Activated CD8-positive, alpha-beta T cell treated with anti-CD3 and anti-CD28 coated beads for 36 hours (primary cell): Measurements from ENCODE around the gene CREBRF. TPM values are rescaled to one million over a fixed set of nuclear protein-coding genes. Genes with fewer than 3 reads are reported as not detected.

ENCODE experiments used
- ATAC-seq: fragments of 200-7000 bp; cut with Tn5 transposase; one replicate; pipeline ENCODE4 v1.10.0; 2021; ENCODE audit warnings: mild to moderate bottlenecking, moderate library complexity
- CTCF ChIA-PET: fragments of 350-600 bp; sonication (Branson Sonifier 250); formaldehyde crosslinking; loops from one replicate; lab custom pipeline; 2021; ENCODE audit warnings: antibody characterized with exemption; lab: Charles Lee
- POLR2A ChIA-PET: fragments of 350-600 bp; sonication (Branson Sonifier 250); formaldehyde crosslinking; loops from one replicate; lab custom pipeline; 2021; ENCODE audit warnings: antibody characterized with exemption; lab: Charles Lee
- DNase-seq: peaks from one replicate; pipeline ENCODE4 v3.0.0-alpha.2; 2020
- H3K27ac Mint-ChIP-seq: one replicate; pipeline ENCODE4 v1.8.0; 2021; ENCODE audit warnings: mild to moderate bottlenecking, mixed read lengths
- H3K27me3 Mint-ChIP-seq: one replicate; pipeline ENCODE4 v1.8.0; 2021; ENCODE audit warnings: mixed read lengths
- H3K36me3 Mint-ChIP-seq: one replicate; pipeline ENCODE4 v1.8.0; 2021; ENCODE audit warnings: low read depth, mixed read lengths
- H3K4me1 Mint-ChIP-seq: one replicate; pipeline ENCODE4 v1.8.0; 2021; ENCODE audit warnings: low read depth, mixed read lengths
- H3K4me3 Mint-ChIP-seq: one replicate; pipeline ENCODE4 v1.8.0; 2021; ENCODE audit warnings: mild to moderate bottlenecking, moderate library complexity, mixed read lengths
- H3K9me3 Mint-ChIP-seq: one replicate; pipeline ENCODE4 v1.8.0; 2021; ENCODE audit warnings: mixed read lengths
- CTCF ChIP-seq: fragments of 200-600 bp; IDR thresholded peaks from one replicate; pipeline ENCODE4 v1.8.0; 2022; ENCODE audit warnings: antibody characterized with exemption, mild to moderate bottlenecking
- intact Hi-C: fragments of 100-400 bp; cut with micrococcal nuclease; formaldehyde crosslinking; loops from one replicate; pipeline ENCODE4 v1.10.0; 2022
- total RNA-seq, 2 experiments: library from RNA; stranded (reverse); gene quantifications; one replicate each; pipeline ENCODE4 v1.2.3, GENCODE V29; 2021

CREBRF gene
- 10 to 100 TPM in 1 of 2 experiments, 1 to 10 TPM in 1; 9.3 to 10.2 TPM for total RNA-seq

GRCh38 chr5:173055983-173056782 lies at the start of gene CREBRF:
TSS of gene CREBRF (plus strand) at chr5:173056352. CDS start at chr5:173080776, 24,424 bp downstream.
- no peak for TF ChIP-seq CTCF
- ATAC-seq: peak; percentile 69
- intact Hi-C loops: loop anchor here (5.0 kb wide), 1 partner anchor 86 kb away; the partner anchor contains the start of gene BNIP1

GRCh38 chr5:173010021-173010420 lies 46.1 kb upstream of the CREBRF start:
- POLR2A ChIA-PET: interaction anchor here (0.9 to 2.0 kb wide), 3 partner anchors 8 to 26 kb away, joined by 3 to 7 read pairs (median 4); partner anchors contain the start of gene ATP6V0E1
- DNase-seq: peak; percentile 43
- Mint-ChIP-seq H3K9me3 (no peaks in the 10 kb centered on the region), H3K27me3 (no peaks in the 10 kb centered on the region), H3K36me3 (peaks cover 10% of the 10 kb centered on the region), H3K4me1 (peaks cover 47% of the 10 kb centered on the region), H3K27ac (peak overlapping the region; percentile 30), H3K4me3 (no peak overlapping the region)
- intact Hi-C loops: no loop called here
- peak; percentile 70 for ATAC-seq
- CTCF ChIA-PET: interaction anchor here (0.9 to 2.0 kb wide), 5 partner anchors 8 to 26 kb away, joined by 3 to 7 read pairs (median 4); partner anchors contain the start of gene ATP6V0E1
- TF ChIP-seq CTCF: no peak

More at GRCh38 chr5:173055983-173056782, at the start of gene CREBRF:
- peak; percentile 98 for DNase-seq
- Mint-ChIP-seq H3K27ac (peak within 1 kb of the TSS; percentile 97), H3K27me3 (no peaks in the 10 kb centered on the region), H3K4me3 (peak within 1 kb of the TSS; percentile 91), H3K4me1 (peaks cover 41% of the 10 kb centered on the region), H3K9me3 (no peaks in the 10 kb centered on the region), H3K36me3 (peaks cover 2% of the 10 kb centered on the region)
- POLR2A ChIA-PET: interaction anchor here (1.0 to 2.8 kb wide), 4 partner anchors 10 to 61 kb away, joined by 3 to 9 read pairs (median 5); no protein-coding TSS in a partner anchor
- CTCF ChIA-PET: interaction anchor here (1.4 to 8.2 kb wide), 3 partner anchors 10 to 88 kb away, joined by 5 to 37 read pairs (median 9); partner anchors contain the start of genes ATP6V0E1 and BNIP1

GRCh38 chr5:173010547-173011464 lies 45.3 kb upstream of the CREBRF start:
- ChIA-PET CTCF (interaction anchor here (0.9 to 2.0 kb wide), 5 partner anchors 8 to 27 kb away, joined by 3 to 7 read pairs (median 4); partner anchors contain the start of gene ATP6V0E1), POLR2A (interaction anchor here (0.9 to 2.0 kb wide), 3 partner anchors 9 to 27 kb away, joined by 3 to 7 read pairs (median 4); partner anchors contain the start of gene ATP6V0E1)
- no peak for DNase-seq
- H3K4me1 Mint-ChIP-seq: peaks cover 52% of the 10 kb centered on the region
- ATAC-seq: no peak
- intact Hi-C loops: no loop called here
- no peaks in the 10 kb centered on the region for H3K9me3 Mint-ChIP-seq
- peaks cover 10% of the 10 kb centered on the region for H3K36me3 Mint-ChIP-seq
- H3K27ac Mint-ChIP-seq: peak overlapping the region; percentile 31
- no peaks in the 10 kb centered on the region for H3K27me3 Mint-ChIP-seq
- no peak overlapping the region for H3K4me3 Mint-ChIP-seq
- no peak for TF ChIP-seq CTCF

- TF ChIP-seq CTCF: no peak
- peak overlapping the region; percentile 39 for H3K27ac Mint-ChIP-seq
- no peak overlapping the region for H3K4me3 Mint-ChIP-seq
- no peak for DNase-seq
- ChIA-PET POLR2A (interaction anchor here (2.0 kb wide), 1 partner anchor 24 kb away, joined by 7 read pairs; no protein-coding TSS in a partner anchor), CTCF (interaction anchor here (2.0 kb wide), 1 partner anchor 27 kb away, joined by 7 read pairs; the partner anchor contains the start of gene ATP6V0E1)
- no peaks in the 10 kb centered on the region for H3K27me3 Mint-ChIP-seq
- peaks cover 58% of the 10 kb centered on the region for H3K4me1 Mint-ChIP-seq
- intact Hi-C loops: no loop called here
- peaks cover 10% of the 10 kb centered on the region for H3K36me3 Mint-ChIP-seq
- no peak for ATAC-seq
- no peaks in the 10 kb centered on the region for H3K9me3 Mint-ChIP-seq
These were observed 44.6 kb upstream of the CREBRF start for GRCh38 chr5:173011566-173011965.
